ENCODE results near the gene CA14. TPM values are rescaled to one million over a fixed set of nuclear protein-coding genes. Genes with fewer than 3 reads are reported as not detected.

CA14 gene
- total and polyA plus RNA-seq, 2 of the 4 experiments (the other 2 are of a cell fraction): not detected

DNA sequence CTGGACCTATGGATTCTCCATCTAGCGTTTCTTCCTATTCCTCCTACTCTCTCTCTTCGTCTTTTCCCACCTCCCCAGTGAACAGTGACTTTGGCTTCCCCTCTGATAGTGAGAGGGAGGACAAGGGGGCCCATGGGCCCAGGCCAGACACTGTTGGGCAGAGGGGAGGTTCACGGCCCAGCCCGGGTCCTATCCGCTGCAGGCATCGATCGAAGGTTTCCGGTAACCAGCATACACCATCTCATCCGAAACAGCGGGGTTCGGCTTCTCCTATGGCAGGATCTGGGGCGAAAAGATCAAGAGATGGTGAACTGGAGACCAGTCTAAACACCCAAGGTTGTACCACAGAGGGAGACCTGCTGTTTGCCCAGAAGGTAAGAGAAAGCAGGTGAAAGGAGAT, 25.7 kb downstream of the CA14 start:
- no peak overlapping the region for H2AK5ac ChIP-seq (ENCODE audit: low read depth, low read length)
- ATAC-seq (ENCODE audit: low read depth): no peak
- ChIA-PET POLR2A (ENCODE audit: unreplicated experiment) (no interaction called here), CTCF (interaction anchor here (3.8 kb wide), 1 partner anchor 27 kb away, joined by 31 read pairs; no protein-coding TSS in a partner anchor)
- no peak overlapping the region for H4K91ac ChIP-seq (ENCODE audit: insufficient read depth, low read depth, low read length)
- no peak overlapping the region for H2BK5ac ChIP-seq (ENCODE audit: low read depth, low read length, poor library complexity, severe bottlenecking)
- no TSS peak for BruUV-seq (replicated peaks)
- H3K79me1 ChIP-seq (ENCODE audit: low read depth in 1 of 2, low read length in 2 of 2): peaks cover 17 to 21% of the 10 kb centered on the region in 2 experiments; a peak in 3 of 4 replicates
- intact Hi-C loops (cut with micrococcal nuclease): loop anchor here (5.0 kb wide), 1 partner anchor 46 kb away; the partner anchor contains the start of gene ANP32E
- peak overlapping the region; percentile 54; the same call in 1 of the 2 replicates for H3K9ac ChIP-seq (ENCODE audit: low read depth, low read length)
- H3K4me1 ChIP-seq (ENCODE audit: control insufficient read depth, insufficient read depth, low read length): peaks cover 5% of the 10 kb centered on the region
- no peak for DNase-seq
- peak overlapping the region; percentile 82; the same call in 1 of the 2 replicates for H3K23ac ChIP-seq (ENCODE audit: low read depth, low read length)
- no peak overlapping the region for H2BK120ac ChIP-seq (ENCODE audit: low read depth, low read length)
- H3K9me1 ChIP-seq (ENCODE audit: insufficient read depth, low read length): no peaks in the 10 kb centered on the region
- no peak overlapping the region for H2BK20ac ChIP-seq (ENCODE audit: low read depth, low read length)
- H4K20me1 ChIP-seq (ENCODE audit: insufficient read depth, low read length): no peaks in the 10 kb centered on the region
- H3K27me3 ChIP-seq (ENCODE audit: control insufficient read depth, insufficient read depth, low read length): no peaks in the 10 kb centered on the region
- H2AK9ac ChIP-seq (replicated peaks; ENCODE audit: low read depth, low read length, poor library complexity): peak overlapping the region; percentile 93
- no peak overlapping the region for H2BK15ac ChIP-seq (ENCODE audit: low read depth, low read length)
- peaks cover 11% of the 10 kb centered on the region for H3K36me3 ChIP-seq (ENCODE audit: control insufficient read depth, insufficient read depth, low read length)
- no peak overlapping the region for H4K8ac ChIP-seq (ENCODE audit: low read depth in 2 of 2, low read length in 2 of 2)
- dilution Hi-C loops (cut with HindIII; ENCODE audit: low sequenced_read_pairs, unreplicated experiment): no loop called here
- H3K4me2 ChIP-seq (ENCODE audit: low read depth, low read length): peak overlapping the region; percentile 84
- 0 out of 2 replicates have a peak overlapping the region, but pooled peaks have one; percentile 2 for H3K4ac ChIP-seq (ENCODE audit: low read depth, low read length)
- no peak overlapping the region for H3K27ac ChIP-seq (ENCODE audit: insufficient read depth, low read length)
- H3K18ac ChIP-seq (ENCODE audit: low read depth, low read length): no peak overlapping the region
- TF ChIP-seq SMC3 (IDR thresholded peaks at IDR 0.05; ENCODE audit: low read depth, low read length) (no peak), POLR2A (IDR thresholded peaks at IDR 0.05; ENCODE audit: low read depth, low read length) (no peak), MAFK (IDR thresholded peaks at IDR 0.05; ENCODE audit: low read depth, low read length) (no peak), MXI1 (IDR thresholded peaks at IDR 0.05; ENCODE audit: borderline replicate concordance, low read depth, low read length) (no peak), RCOR1 (IDR thresholded peaks at IDR 0.05; ENCODE audit: insufficient replicate concordance, low read length) (no peak)
- in situ Hi-C loops (cut with MboI; ENCODE audit: low sequenced_read_pairs): no loop called here
- no peaks in the 10 kb centered on the region for H3K9me3 ChIP-seq (ENCODE audit: control insufficient read depth, insufficient read depth, low read length)
- WGBS, 2 experiments (ENCODE audit: extremely low coverage in 2 of 2, insufficient read length in 1 of 2): no CpG with 5 or more reads among the region's 12 CpGs
- H3K56ac ChIP-seq (ENCODE audit: extremely low read depth, insufficient read depth, low read length): no peak overlapping the region
- peak overlapping the region; percentile 58 for H3K4me3 ChIP-seq (ENCODE audit: insufficient read depth, low read depth, low read length)
- no peak overlapping the region for H3K14ac ChIP-seq (replicated peaks; ENCODE audit: low read depth, low read length)
- no peak overlapping the region for H2AFZ ChIP-seq (replicated peaks; ENCODE audit: low read length, poor library complexity)
- no peak overlapping the region for H4K5ac ChIP-seq (ENCODE audit: low read depth, low read length)
